ENCODE results near the gene SLC39A11. TPM values are rescaled to one million over a fixed set of nuclear protein-coding genes. Genes with fewer than 3 reads are reported as not detected.

The SLC39A11 gene
- total RNA-seq, 1 experiment from 2014 or later = 15.2 TPM

GRCh38 chr17:72747501-72747900 lies 345.0 kb downstream of the SLC39A11 start:
- DNase-seq = no peak
- Histone ChIP-seq H3K14ac (ENCODE audit: insufficient read depth, low read length) (peak overlapping the region; percentile 31; the same call in 1 of the 2 replicates), H3K79me2 (ENCODE audit: insufficient read depth, low read length) (no peaks in the 10 kb centered on the region), H3K18ac (ENCODE audit: insufficient read length, low read depth, low read length) (no peak overlapping the region), H2BK5ac (ENCODE audit: insufficient read length, low read length) (no peak overlapping the region), H3K23ac (ENCODE audit: insufficient read length, low read depth, low read length) (no peak overlapping the region), H3K4me1 (ENCODE audit: insufficient read depth, low read length) (peaks cover 10% of the 10 kb centered on the region; the same call in 1 of the 2 replicates), H2BK120ac (ENCODE audit: low read depth, low read length, poor library complexity, severe bottlenecking) (no peak overlapping the region), H4K8ac (replicated peaks; ENCODE audit: insufficient read length, low read depth, low read length) (no peak overlapping the region), H4K20me1 (ENCODE audit: control insufficient read depth, insufficient read depth, insufficient read length) (no peaks in the 10 kb centered on the region), H3K27ac (ENCODE audit: insufficient read length, low read depth, low read length) (no peak overlapping the region), H2BK15ac (ENCODE audit: low read depth, low read length) (no peak overlapping the region), H3K4ac (ENCODE audit: low read depth, low read length) (no peak overlapping the region), H3K23me2 (ENCODE audit: insufficient read length, low read depth, low read length, poor library complexity, severe bottlenecking) (no peaks in the 10 kb centered on the region), H3T11ph (ENCODE audit: low read length) (no peak overlapping the region), H4K5ac (ENCODE audit: insufficient read length, low read depth, low read length) (no peak overlapping the region), H2BK12ac (ENCODE audit: insufficient read length, low read depth, low read length) (no peak overlapping the region), H2AFZ (ENCODE audit: low read length) (no peak overlapping the region), H3K56ac (ENCODE audit: insufficient read length, low read depth, low read length) (no peak overlapping the region), H2AK5ac (ENCODE audit: insufficient read length, low read length) (no peak overlapping the region), H2BK20ac (ENCODE audit: low read depth, low read length, poor library complexity, severe bottlenecking) (no peak overlapping the region), H3K9ac (ENCODE audit: extremely low read depth, insufficient read length, low read length) (no peak overlapping the region), H3K9me3 (ENCODE audit: control insufficient read depth, low read depth, low read length) (no peaks in the 10 kb centered on the region), H3K79me1 (ENCODE audit: insufficient read depth, low read depth, low read length, poor library complexity, severe bottlenecking) (no peaks in the 10 kb centered on the region), H3K27me3 (ENCODE audit: insufficient read depth, low read length) (no peaks in the 10 kb centered on the region), H3K4me2 (ENCODE audit: insufficient read depth, insufficient read length, low read length) (no peak overlapping the region), H4K91ac (ENCODE audit: insufficient read length, low read depth, low read length) (no peak overlapping the region)
- no peak overlapping the region for H3K27ac Mint-ChIP-seq
- no peak overlapping the region for H3K4me3 Mint-ChIP-seq
- H3K9me3 Mint-ChIP-seq = no peaks in the 10 kb centered on the region
- peaks cover 0 to 4% (median 0%) of the 10 kb centered on the region in 3 experiments; a peak in 1 of 7 replicates for H3K36me3 Mint-ChIP-seq (ENCODE audit: insufficient read depth in 1 of 3, low read depth in 3 of 3)
- TF ChIP-seq CTCF (conservative IDR thresholded peaks at IDR 0.05) = no peak
- WGBS (ENCODE audit: extremely low coverage, insufficient read length, low lambda C conversion rate) = no CpG with 5 or more reads among the region's 5 CpGs
- H3K4me1 Mint-ChIP-seq = peaks cover 15 to 17% of the 10 kb centered on the region in 2 experiments
- no peaks in the 10 kb centered on the region for H3K27me3 Mint-ChIP-seq (ENCODE audit: low read depth)
